HG03520 (cell line): ENCODE data around the gene NKD2.
"Not testable (repeated sequence)": the region's sequence is repeated elsewhere in the genome, so short reads cannot be mapped to it uniquely, and the experiment has no call there.

Experiments used
- ATAC-seq: cut with Tn5 transposase; IDR thresholded peaks from one replicate; pipeline ENCODE4 v1.9.1; 2021; ENCODE audit warnings: mild to moderate bottlenecking, moderate library complexity; ENCODE audit not compliant: unreplicated experiment

Gene NKD2

GRCh38 chr5:1008451-1009358, at the start of gene NKD2:
TSS of gene NKD2 (plus strand) at chr5:1008802. CDS start at chr5:1009058, 256 bp downstream.
- no peak for ATAC-seq

GRCh38 chr5:959581-960531, 48.7 kb upstream of the NKD2 start:
- ATAC-seq = no peak

- no peak for ATAC-seq
These were observed 48.1 kb upstream of the NKD2 start for GRCh38 chr5:960551-960950.

GRCh38 chr5:961002-961710, 47.4 kb upstream of the NKD2 start:
- ATAC-seq = no peak

- no peak for ATAC-seq
These were observed 46.8 kb upstream of the NKD2 start for GRCh38 chr5:961711-962240.

- ATAC-seq = no peak
These were observed 46.2 kb upstream of the NKD2 start for GRCh38 chr5:962386-962785.

- no peak for ATAC-seq
These were observed 45.8 kb upstream of the NKD2 start for GRCh38 chr5:962801-963200.

- ATAC-seq = peak; percentile 7
These were observed 45.3 kb upstream of the NKD2 start for GRCh38 chr5:963310-963672.

- peak; percentile 84 for ATAC-seq
These were observed 44.7 kb upstream of the NKD2 start for GRCh38 chr5:963673-964531.

GRCh38 chr5:964821-965220, 43.8 kb upstream of the NKD2 start:
- ATAC-seq = no peak

GRCh38 chr5:965604-966344, 42.8 kb upstream of the NKD2 start:
- no peak for ATAC-seq

GRCh38 chr5:966345-966710, 42.3 kb upstream of the NKD2 start:
- ATAC-seq = no peak

- ATAC-seq = no peak
These were observed 41.7 kb upstream of the NKD2 start for GRCh38 chr5:966941-967340.

GRCh38 chr5:968881-969280, 39.7 kb upstream of the NKD2 start:
- ATAC-seq = no peak

- ATAC-seq = no peak
These were observed 39.2 kb upstream of the NKD2 start for GRCh38 chr5:969408-969839.

- not testable (repeated sequence) for ATAC-seq
These were observed 36.0 kb upstream of the NKD2 start for GRCh38 chr5:972575-972974.

- ATAC-seq = no peak
These were observed 31.5 kb upstream of the NKD2 start for GRCh38 chr5:976849-977751.

GRCh38 chr5:978054-978453, 30.5 kb upstream of the NKD2 start:
- no peak for ATAC-seq
